Stromal cell of bone marrow (primary cell): ENCODE data around the gene CACUL1.

Experiments used
- DNase-seq: peaks from one replicate; pipeline ENCODE4 v3.0.0-alpha.2; 2012; ENCODE audit warnings: low read depth

The CACUL1 gene

GRCh38 chr10:118638680-118639079, 116.1 kb downstream of the CACUL1 start:
- no peak for DNase-seq

- no peak for DNase-seq
Measured at GRCh38 chr10:118635674-118636402, 118.9 kb downstream of the CACUL1 start.

GRCh38 chr10:118633786-118634185, 121.0 kb downstream of the CACUL1 start:
- DNase-seq: no peak

DNA sequence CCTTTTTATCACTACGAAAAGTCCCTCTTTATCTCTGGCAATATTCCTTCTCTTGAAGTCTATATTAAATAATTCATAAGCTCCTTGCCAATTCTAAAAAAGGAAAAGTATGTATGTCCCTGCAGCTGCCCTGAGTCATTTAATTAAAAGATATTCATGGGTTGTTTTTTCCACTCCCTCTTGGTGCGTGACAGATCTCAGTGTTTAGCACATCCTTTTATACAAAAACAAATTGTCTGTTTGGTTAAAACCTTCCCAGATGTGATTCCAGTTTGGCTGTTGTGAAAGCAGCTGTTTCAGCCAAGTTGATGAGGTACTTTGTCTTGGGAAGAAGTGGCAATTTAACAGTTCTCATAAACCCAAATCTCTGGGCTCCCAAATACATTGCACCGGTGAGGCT, 125.6 kb downstream of the CACUL1 start:
- DNase-seq: peak; percentile 20

DNA sequence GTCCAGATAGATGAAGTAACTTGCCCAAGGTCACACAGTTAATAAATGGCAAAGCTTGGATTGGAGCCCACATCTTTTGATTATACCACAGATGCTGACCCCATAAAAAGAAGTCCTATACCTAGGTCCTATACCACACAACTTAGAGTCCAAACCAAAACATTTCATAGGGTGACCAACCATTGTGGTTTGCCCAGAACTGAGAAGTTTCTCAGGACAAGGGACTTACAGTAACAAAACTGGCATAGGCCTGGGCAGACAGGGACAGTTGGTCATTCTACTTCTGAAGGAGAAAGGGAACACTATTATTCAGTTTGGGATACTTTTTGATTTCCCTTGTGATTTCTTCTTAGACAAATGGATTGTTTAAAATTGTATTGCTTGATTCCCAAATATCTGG, 126.4 kb downstream of the CACUL1 start:
- no peak for DNase-seq

DNA sequence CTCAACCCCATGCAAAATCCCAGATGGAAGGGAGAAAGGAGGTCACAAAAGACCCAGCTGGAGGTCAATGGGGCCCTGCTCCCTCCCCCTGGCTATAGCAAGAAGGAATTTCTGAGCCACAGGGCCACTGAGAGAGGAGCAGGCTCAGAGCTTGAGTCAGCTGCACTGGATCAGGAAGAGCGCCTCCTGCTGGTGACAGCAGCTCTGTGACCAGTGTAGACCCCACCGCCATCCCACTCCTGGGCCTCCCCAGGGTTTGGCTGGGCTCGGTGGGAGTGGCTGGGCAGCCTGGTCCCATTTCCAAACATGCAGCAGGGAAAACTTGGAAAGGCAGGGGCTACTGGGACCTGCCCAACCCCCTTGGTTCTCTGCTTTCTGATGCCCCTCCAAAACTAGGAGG, 127.8 kb downstream of the CACUL1 start:
- DNase-seq: no peak
